DMS 273 (cell line): Measurements from ENCODE around the gene SERPINA1.
"Not testable (repeated sequence)": the region's sequence is repeated elsewhere in the genome, so short reads cannot be mapped to it uniquely, and the experiment has no call there.

Source experiments
- DNase-seq: peaks from one replicate; lab custom pipeline; 2025; ENCODE audit not compliant: unreplicated experiment; lab: John Stamatoyannopoulos, UW

Gene SERPINA1

DNA sequence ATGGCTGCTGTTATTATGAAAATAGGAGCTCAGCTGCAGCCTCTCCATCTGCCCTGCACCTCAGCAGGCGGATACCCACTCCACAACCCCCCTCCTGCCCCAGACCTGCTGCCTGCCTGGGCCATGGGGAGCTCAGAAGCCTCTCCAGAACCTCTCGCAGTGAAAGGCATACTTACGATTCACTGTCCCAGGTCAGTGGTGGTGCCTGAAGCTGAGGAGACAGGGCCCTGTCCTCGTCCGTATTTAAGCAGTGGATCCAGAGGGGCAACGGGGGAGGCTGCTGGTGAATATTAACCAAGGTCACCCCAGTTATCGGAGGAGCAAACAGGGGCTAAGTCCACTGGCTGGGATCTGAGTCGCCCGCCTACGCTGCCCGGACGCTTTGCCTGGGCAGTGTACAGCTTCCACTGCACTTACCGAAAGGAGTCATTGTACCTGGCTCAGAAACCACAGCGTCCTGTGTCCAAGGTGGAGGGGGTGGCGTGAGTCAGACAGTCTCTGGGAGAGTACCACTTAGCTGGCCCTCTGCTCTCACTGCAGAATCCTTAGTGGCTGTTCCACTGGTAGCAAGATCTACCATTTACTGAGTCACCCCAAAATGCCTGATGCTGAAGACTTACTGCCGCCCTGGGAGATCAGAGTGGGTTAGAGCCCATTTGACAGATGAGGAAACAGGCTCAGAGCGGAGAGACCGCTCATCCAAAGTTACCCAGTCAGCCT lies at the start of gene SERPINA1:
TSS of gene SERPINA1 (minus strand) at position 219 of the 720 bp plus-strand sequence. CDS start 5,365 bp downstream, outside the sequence.
- DNase-seq = peak; percentile 51

DNA sequence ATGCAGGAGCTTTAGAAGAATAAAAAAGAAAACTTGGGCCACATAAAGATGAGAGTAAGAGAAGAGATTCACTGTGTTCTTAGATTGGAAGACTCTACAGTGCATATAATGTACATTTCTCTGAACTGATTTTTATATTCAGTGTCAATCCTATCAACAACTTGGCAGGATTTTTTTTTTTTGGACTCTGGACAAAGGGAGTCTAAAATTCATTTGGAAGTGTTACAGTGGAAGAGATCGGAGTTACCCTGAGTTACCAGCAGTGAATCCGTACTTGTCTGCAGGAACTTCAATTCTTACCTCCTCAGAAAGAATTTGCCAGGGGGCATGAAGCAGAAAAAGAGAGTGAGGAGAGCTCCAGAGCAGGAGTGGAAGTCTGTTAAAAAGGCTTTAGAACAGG lies 40.2 kb upstream of the SERPINA1 start:
- no peak for DNase-seq

DNA sequence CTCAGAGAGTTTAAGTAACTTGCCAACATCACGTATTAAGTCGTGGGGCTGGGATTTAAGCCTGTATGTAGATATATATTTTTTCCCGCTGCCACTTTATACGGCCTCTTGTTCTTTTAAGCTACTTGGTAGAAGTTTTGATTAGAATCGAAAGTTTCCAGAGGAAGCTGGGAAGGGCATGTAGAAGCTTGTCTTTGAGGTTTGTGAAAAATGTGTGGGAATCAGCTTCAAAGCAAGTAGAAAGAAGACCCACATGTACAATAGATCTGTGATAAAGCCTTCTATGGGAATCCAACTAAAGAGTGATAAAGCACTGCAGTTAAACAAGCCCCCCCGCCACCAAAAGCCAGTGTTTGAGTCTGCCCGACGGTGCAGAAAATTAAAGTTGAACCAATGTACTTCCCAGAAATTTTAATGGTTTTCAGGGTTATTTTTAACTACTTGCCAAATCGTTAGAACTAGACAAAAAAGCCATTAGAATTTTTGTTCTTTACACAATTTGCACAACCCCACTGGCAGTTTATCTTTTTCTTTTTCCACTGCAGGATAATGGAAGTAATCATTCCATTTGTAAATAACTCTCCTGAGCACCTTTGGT lies 38.7 kb upstream of the SERPINA1 start:
- no peak for DNase-seq

- no peak for DNase-seq
These were observed 38.1 kb upstream of the SERPINA1 start for GRCh38 chr14:94426526-94426925.

- no peak for DNase-seq
These were observed 36.0 kb upstream of the SERPINA1 start for GRCh38 chr14:94424371-94424770.

- peak; percentile 77 for DNase-seq
These were observed 35.2 kb upstream of the SERPINA1 start for GRCh38 chr14:94423453-94424056.

DNA sequence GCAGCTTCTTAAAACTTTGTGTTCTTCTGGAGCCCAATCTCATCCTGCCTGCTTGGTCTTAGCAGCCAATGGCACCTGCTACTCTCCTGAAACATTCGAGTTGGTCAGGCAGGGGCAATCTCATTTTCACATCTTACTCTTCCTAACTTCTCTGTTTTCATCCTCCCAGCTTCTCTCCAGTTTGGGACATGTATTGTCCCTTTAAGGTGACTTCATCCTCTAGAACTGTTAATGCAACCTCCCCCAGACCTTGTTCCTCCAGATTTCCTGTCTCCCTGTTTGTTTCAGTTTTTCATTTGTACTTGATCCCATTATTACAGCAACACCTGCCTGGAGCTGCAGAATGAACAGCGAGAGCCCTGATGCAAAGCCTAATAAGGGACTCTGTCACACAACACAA lies 32.9 kb upstream of the SERPINA1 start:
- DNase-seq = no peak

GRCh38 chr14:94417497-94418205 lies 29.2 kb upstream of the SERPINA1 start:
- not testable (repeated sequence) for DNase-seq

DNA sequence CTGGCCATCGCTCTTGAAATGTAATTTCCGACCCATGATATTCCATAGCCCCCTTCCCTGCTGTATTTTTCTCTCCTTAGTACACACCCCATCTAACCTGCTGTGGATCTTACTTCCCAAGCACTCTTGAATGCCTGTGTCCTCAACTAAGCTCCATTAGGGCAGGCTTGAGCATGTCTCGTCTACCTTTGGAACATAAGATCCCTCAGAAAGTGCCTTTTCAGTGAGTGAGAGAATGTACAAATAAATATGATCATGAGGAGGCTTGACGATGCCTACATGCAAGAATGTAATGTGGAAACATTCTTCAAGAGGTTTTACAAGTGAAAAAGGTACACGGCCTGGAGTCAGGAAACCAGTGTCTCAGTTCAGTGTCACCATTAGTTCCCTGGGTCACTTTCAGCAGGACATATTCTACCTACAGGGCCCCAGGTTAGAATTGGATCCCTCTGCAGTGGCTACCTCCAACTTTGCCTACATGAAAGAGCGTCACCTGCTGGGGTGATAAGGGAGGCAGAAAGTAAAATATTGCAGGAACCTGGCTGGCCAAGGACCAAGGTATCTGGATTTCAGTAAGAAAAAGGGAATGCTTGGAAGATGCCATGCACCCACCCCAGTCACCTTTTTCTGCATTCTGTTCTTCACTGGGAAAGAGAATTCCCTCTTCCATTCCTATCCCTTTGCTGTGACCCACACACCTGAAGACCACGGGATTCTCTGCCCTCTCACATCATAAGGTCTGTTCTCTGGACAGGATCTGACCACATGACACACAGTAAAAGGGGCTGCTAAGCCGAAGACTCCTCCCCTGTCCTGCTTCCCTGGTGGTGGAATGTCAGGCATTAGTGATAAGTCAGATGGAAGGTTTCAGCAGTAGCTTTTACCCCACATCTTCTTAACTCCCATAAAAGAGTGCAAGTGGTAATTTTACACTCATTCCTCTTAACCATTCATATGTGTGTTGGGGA lies 24.6 kb upstream of the SERPINA1 start:
- no peak for DNase-seq

DNA sequence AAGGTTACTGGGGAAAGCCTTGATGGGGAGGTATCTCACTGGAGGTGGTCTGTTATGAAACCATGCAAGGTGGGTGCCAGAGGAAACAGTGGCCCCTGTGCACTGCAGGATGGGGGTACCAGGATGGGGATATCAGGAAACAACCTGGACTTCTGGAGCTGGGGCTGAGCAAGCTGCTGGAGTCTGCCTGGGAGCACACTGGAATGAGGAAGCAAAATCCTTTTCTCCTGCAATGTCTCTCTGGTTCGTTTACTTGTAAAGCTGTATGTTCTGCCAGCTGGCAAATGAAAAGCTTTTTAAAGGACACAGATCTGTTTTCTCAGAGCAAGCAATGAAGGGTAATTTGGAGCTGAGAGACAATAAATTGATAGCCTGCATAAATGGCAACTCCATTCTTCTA lies 23.2 kb upstream of the SERPINA1 start:
- DNase-seq = no peak

DNA sequence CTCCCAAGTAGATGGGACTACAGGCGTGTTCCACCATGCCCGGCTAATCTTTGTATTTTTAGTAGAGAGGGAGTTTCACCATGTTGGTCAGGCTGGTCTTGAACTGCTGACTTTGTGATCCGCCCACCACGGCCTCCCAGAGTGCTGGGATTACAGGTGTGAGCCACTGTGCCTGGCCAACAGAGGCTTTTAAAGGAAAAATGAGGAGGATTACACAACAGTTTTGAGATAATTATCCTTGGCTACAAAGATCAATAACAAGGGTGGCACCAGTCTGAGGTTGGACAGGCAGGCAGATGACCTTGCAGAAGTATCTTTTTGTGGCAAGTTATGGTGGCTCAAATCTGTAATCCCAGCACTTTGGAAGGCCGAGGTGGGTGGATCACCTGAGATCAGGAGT lies 21.0 kb upstream of the SERPINA1 start:
- not testable (repeated sequence) for DNase-seq

DNA sequence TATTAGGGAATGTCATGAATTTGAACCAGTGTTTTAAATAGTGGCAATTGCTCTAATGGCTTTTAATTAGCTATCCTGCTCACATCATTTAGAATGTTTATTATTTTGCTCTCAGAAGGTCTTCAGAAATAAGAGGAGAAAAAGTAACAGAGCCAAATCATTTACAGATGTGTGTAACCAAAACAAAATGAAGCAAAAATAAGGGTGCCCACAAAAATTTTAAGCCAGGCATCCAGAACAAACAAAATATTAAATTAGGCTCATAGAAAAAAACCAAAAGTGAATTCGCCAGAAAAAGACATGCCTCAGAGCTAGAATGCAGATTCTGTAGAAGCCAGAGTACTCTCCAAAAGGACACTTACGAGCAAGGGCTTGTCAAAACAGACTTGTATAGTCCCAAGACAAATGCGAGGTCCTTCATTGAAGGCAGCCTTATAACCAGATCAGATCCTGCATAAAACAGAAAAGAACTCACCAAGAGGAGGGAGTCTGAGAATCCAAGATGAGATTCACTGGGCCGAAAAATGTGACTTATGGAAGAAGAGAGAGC lies 20.2 kb upstream of the SERPINA1 start:
- no peak for DNase-seq

GRCh38 chr14:94407906-94408305 lies 19.5 kb upstream of the SERPINA1 start:
- DNase-seq = no peak

DNA sequence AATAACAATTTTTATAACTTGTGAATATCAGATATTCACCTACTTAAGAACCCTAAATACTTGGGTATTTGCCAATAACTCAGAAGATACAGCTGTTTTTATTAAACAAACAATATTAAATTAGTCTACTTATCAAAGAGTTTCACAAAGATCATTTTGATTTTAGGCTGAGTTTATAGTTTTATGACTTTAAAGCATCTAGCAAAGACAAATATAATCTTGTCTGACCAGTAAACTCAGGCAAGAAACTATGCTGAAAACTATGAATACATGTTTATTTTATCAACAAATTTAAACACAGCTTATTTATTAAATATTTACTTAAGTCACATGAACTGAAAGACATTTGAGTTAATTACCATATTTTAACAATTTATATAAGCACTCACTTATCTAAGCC lies 18.5 kb upstream of the SERPINA1 start:
- no peak for DNase-seq

DNA sequence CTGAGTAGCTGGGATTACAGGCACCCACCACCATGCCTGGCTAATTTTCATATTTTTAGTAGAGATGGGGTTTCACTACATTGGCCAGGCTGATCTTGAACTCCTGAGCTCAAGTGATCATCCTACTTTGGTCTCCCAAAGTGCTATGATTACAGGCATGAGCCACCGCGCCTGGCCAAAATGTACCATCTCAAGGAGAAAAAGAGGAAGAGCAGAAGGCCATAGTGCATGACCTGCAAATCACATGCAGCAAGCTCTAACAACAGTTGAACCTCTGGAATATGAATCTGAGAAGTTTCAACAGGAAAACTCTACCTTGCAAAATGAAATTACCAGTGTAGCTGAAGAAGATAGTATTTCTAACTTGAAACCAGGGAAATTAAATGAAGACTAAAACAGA lies 17.1 kb upstream of the SERPINA1 start:
- DNase-seq = no peak

GRCh38 chr14:94404561-94404960 lies 16.2 kb upstream of the SERPINA1 start:
- no peak for DNase-seq

GRCh38 chr14:94403312-94403932 lies 15.0 kb upstream of the SERPINA1 start:
- DNase-seq = no peak

DNA sequence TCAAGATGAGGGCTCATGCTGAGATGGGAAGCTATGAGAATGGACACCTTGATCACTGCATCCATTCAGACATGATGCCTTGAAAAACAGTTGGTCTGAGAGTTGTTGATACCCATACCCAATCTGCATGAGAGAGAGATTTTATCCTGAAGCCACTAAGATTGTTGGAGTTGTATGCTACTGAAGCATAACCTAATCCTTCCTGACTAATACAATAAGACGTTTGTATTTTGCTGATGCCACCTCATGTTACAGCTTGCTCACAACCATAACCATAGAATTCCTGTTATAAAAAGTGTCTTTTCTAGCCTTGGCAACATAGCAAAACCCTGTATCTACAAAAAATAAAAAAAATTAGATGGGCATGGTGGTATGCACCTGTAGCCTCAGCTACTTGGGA lies 12.7 kb upstream of the SERPINA1 start:
- no peak for DNase-seq

GRCh38 chr14:94400422-94400841 lies 12.0 kb upstream of the SERPINA1 start:
- no peak for DNase-seq

DNA sequence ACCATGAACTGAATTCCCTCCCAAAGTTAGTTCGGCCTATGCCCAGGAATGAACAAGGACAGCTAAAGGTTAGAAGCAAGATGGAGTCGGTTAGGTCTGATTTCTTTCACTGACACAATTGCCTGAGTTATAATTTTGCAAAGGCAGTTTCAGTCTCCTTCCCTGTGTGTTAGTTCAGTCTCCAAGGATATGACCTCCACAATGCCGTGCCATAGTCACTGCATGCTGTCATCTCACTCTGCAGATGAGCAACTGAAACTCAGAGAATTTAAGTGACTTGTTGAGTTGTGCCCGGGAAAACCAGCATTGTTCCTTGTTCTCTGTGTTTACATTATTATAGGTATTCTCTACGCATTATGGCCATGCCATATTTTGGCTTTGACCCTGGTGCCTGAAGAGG lies 10.1 kb upstream of the SERPINA1 start:
- no peak for DNase-seq
